Gastroesophageal sphincter (tissue), 4 donors: ENCODE measurements around the gene NAT8. TPM values are rescaled to one million over a fixed set of nuclear protein-coding genes. Genes with fewer than 3 reads are reported as not detected.
"Not testable (repeated sequence)": the region's sequence is repeated elsewhere in the genome, so short reads cannot be mapped to it uniquely, and the experiment has no call there.

Experiments
- ATAC-seq: fragments of 150-250 bp; one replicate; pipeline ENCODE4 v1.9.1; 2016; ENCODE audit warnings: mild to moderate bottlenecking, moderate library complexity
- H3K27ac ChIP-seq, 4 donors: fragments of 200-600 bp; sonication (generic) in 3 of 4; 1 replicate in 3 of 4; 2 replicates in 1 of 4; pipeline ENCODE4 v1.5.1; 2016 to 2019
- H3K27me3 ChIP-seq: fragments of 200-600 bp; sonication (generic); one replicate; pipeline ENCODE4 v1.5.1; 2019
- H3K36me3 ChIP-seq, 2 donors: fragments of 200-600 bp; sonication (generic); one replicate each; pipeline ENCODE4 v1.5.1; 2019; ENCODE audit warnings: control low read depth in 1 of 2
- H3K4me1 ChIP-seq, 3 donors: fragments of 200-600 bp; sonication (generic); 1 replicate in 2 of 3; 2 replicates in 1 of 3; pipeline ENCODE4 v1.5.1; 2016 to 2019; ENCODE audit warnings: control low read depth in 2 of 3
- H3K4me3 ChIP-seq, 2 donors: fragments of 200-600 bp; sonication (generic); one replicate each; pipeline ENCODE4 v1.5.1; 2019; ENCODE audit warnings: mild to moderate bottlenecking in 1 of 2, moderate library complexity in 1 of 2
- H3K9me3 ChIP-seq, 3 donors: fragments of 200-600 bp; sonication (generic); one replicate each; pipeline ENCODE4 v1.5.1; 2017 to 2019; ENCODE audit warnings: control low read depth in 2 of 3
- CTCF ChIP-seq, 4 experiments: fragments of 200-600 bp in 2 of 4; fragments of 450-650 bp in 2 of 4; sonication (generic) in 1 of 4; IDR thresholded peaks; one replicate each; pipeline ENCODE4 v1.5.1; 2017 to 2019; ENCODE audit warnings: antibody characterized with exemption in 4 of 4, mild to moderate bottlenecking in 2 of 4, moderate library complexity in 2 of 4
- EP300 ChIP-seq: sonication (generic); formaldehyde crosslinking; IDR thresholded peaks from one replicate; pipeline ENCODE4 v1.6.1; 2017; ENCODE audit warnings: antibody characterized with exemption, mild to moderate bottlenecking
- POLR2A ChIP-seq, 2 donors: fragments of 450-650 bp; IDR thresholded peaks; one replicate each; pipeline ENCODE4 v1.6.1; 2017; ENCODE audit warnings: antibody characterized with exemption in 2 of 2, mild to moderate bottlenecking in 2 of 2, moderate library complexity in 1 of 2
- POLR2AphosphoS5 ChIP-seq: sonication (generic); formaldehyde crosslinking; IDR thresholded peaks from one replicate; pipeline ENCODE4 v1.6.1; 2017; ENCODE audit warnings: antibody characterized with exemption
- WGBS, 2 donors: methylation state at CpG; one replicate each; pipeline ENCODE4 v1.1.5; 2018; ENCODE audit warnings: low coverage in 1 of 2; 5-methylcytosine and 5-hydroxymethylcytosine counted together
- total RNA-seq, 4 donors: library from RNA; depleted of rRNA; stranded (reverse); fragments of >200 nt; gene quantifications; one replicate each; pipeline ENCODE4 v1.1.0, GENCODE V29; 2016

The NAT8 gene
- total RNA-seq, 4 donors from 2014 or later: not detected

GRCh38 chr2:73614997-73615396 is 27.2 kb downstream of the NAT8 start:
- TF ChIP-seq POLR2A (IDR thresholded peaks at IDR 0.05): no peak
- TF ChIP-seq EP300: no peak
- TF ChIP-seq CTCF (IDR thresholded peaks at IDR 0.05): no peak
- no peak for TF ChIP-seq POLR2AphosphoS5
- H3K9me3 ChIP-seq: no peaks in the 10 kb centered on the region

GRCh38 chr2:73614105-73614504 is 28.1 kb downstream of the NAT8 start:
- Histone ChIP-seq H3K27me3 (no peaks in the 10 kb centered on the region), H3K27ac (no peak overlapping the region), H3K36me3 (peaks cover 0 to 31% of the 10 kb centered on the region in 2 donors), H3K4me1 (no peaks in the 10 kb centered on the region), H3K4me3 (no peak overlapping the region), H3K9me3 (no peaks in the 10 kb centered on the region)
- WGBS, 2 donors: 94 to 100% methylated on average over 1 to 3 of the region's 3 CpGs
- no peak for ATAC-seq
- TF ChIP-seq CTCF (IDR thresholded peaks at IDR 0.05) (no peak), POLR2AphosphoS5 (no peak), EP300 (no peak), POLR2A (IDR thresholded peaks at IDR 0.05) (no peak)

More at GRCh38 chr2:73614997-73615396, 27.2 kb downstream of the NAT8 start:
- Histone ChIP-seq H3K27ac (no peak overlapping the region), H3K36me3 (peaks cover 0 to 23% of the 10 kb centered on the region in 2 donors), H3K27me3 (no peaks in the 10 kb centered on the region), H3K4me3 (no peak overlapping the region), H3K4me1 (no peaks in the 10 kb centered on the region)
- ATAC-seq: no peak

- WGBS, 2 donors: 86 to 88% methylated on average over 1 of the region's 1 CpG
- Histone ChIP-seq H3K4me1 (no peaks in the 10 kb centered on the region), H3K4me3 (no peak overlapping the region), H3K27me3 (no peaks in the 10 kb centered on the region), H3K9me3 (no peaks in the 10 kb centered on the region), H3K36me3 (peaks cover 0 to 42% of the 10 kb centered on the region in 2 donors), H3K27ac (no peak overlapping the region)
- TF ChIP-seq CTCF (IDR thresholded peaks at IDR 0.05): no peak
- TF ChIP-seq POLR2A (IDR thresholded peaks at IDR 0.05): no peak
- TF ChIP-seq POLR2AphosphoS5: no peak
- TF ChIP-seq EP300: no peak
- ATAC-seq: no peak
Observed at GRCh38 chr2:73611867-73612266, 30.4 kb downstream of the NAT8 start.

- H3K4me1 ChIP-seq: no peaks in the 10 kb centered on the region
- H3K27ac ChIP-seq: no peak overlapping the region
- no peaks in the 10 kb centered on the region for H3K9me3 ChIP-seq
- no peak for ATAC-seq
- WGBS, 2 donors: 82% methylated on average over 4 of the region's 4 CpGs; no CpG with 5 or more reads in 1 of the 2 donors
- H3K27me3 ChIP-seq: no peaks in the 10 kb centered on the region
- H3K4me3 ChIP-seq: no peak overlapping the region
- peaks cover 0 to 44% of the 10 kb centered on the region in 2 donors for H3K36me3 ChIP-seq
- TF ChIP-seq CTCF (IDR thresholded peaks at IDR 0.05): no peak
- TF ChIP-seq EP300: no peak
Observed at GRCh38 chr2:73611193-73611592, 31.0 kb downstream of the NAT8 start.

GRCh38 chr2:73610111-73610510 is 32.1 kb downstream of the NAT8 start:
- ATAC-seq: no peak
- no peak for TF ChIP-seq POLR2AphosphoS5
- no peak for TF ChIP-seq EP300
- no peak for TF ChIP-seq CTCF (IDR thresholded peaks at IDR 0.05)
- no peak for TF ChIP-seq POLR2A (IDR thresholded peaks at IDR 0.05)

GRCh38 chr2:73604589-73604988 is 37.6 kb downstream of the NAT8 start:
- not testable (repeated sequence) for H3K27me3 ChIP-seq, ATAC-seq, H3K4me3 ChIP-seq, H3K4me1 ChIP-seq, H3K27ac ChIP-seq, H3K9me3 ChIP-seq
- WGBS, 2 donors: 100% methylated on average over 1 of the region's 2 CpGs; no CpG with 5 or more reads in 1 of the 2 donors
- peaks cover 0 to 80% of the 10 kb centered on the region in 2 donors for H3K36me3 ChIP-seq

More at GRCh38 chr2:73610111-73610510, 32.1 kb downstream of the NAT8 start:
- H3K27me3 ChIP-seq: no peaks in the 10 kb centered on the region
- no peaks in the 10 kb centered on the region for H3K4me1 ChIP-seq
- H3K27ac ChIP-seq: no peak overlapping the region
- no peaks in the 10 kb centered on the region for H3K9me3 ChIP-seq
- H3K4me3 ChIP-seq: no peak overlapping the region
- peaks cover 0 to 50% of the 10 kb centered on the region in 2 donors for H3K36me3 ChIP-seq
- whole genome bisulfite sequencing, 2 donors: 73 to 100% methylated on average over 1 to 3 of the region's 3 CpGs

GRCh38 chr2:73603099-73603588 is 39.1 kb downstream of the NAT8 start:
- H3K27me3 ChIP-seq, ATAC-seq, H3K27ac ChIP-seq, H3K4me3 ChIP-seq, H3K4me1 ChIP-seq, H3K9me3 ChIP-seq: not testable (repeated sequence)
- peaks cover 0 to 75% of the 10 kb centered on the region in 2 donors for H3K36me3 ChIP-seq
- 60 to 73% methylated on average over 3 of the region's 4 CpGs for WGBS, 2 donors
